Measurements from ENCODE around the gene GGA3. TPM values are rescaled to one million over a fixed set of nuclear protein-coding genes. Genes with fewer than 3 reads are reported as not detected.
A peak's percentile ranks its signal among the peaks of the same experiment; 100 is the strongest.

Gene GGA3, protein sequence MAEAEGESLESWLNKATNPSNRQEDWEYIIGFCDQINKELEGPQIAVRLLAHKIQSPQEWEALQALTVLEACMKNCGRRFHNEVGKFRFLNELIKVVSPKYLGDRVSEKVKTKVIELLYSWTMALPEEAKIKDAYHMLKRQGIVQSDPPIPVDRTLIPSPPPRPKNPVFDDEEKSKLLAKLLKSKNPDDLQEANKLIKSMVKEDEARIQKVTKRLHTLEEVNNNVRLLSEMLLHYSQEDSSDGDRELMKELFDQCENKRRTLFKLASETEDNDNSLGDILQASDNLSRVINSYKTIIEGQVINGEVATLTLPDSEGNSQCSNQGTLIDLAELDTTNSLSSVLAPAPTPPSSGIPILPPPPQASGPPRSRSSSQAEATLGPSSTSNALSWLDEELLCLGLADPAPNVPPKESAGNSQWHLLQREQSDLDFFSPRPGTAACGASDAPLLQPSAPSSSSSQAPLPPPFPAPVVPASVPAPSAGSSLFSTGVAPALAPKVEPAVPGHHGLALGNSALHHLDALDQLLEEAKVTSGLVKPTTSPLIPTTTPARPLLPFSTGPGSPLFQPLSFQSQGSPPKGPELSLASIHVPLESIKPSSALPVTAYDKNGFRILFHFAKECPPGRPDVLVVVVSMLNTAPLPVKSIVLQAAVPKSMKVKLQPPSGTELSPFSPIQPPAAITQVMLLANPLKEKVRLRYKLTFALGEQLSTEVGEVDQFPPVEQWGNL
- 10 to 100 TPM; 88.8 to 96.5 TPM for total RNA-seq
- 38.6 TPM for polyA plus RNA-seq (2013, experiment 1 of 2)
- polyA plus RNA-seq (2013, experiment 2 of 2) = 52.6 TPM
- total RNA-seq = 61.9 to 160 (median 93.8) reads per million in 172 experiments

DNA sequence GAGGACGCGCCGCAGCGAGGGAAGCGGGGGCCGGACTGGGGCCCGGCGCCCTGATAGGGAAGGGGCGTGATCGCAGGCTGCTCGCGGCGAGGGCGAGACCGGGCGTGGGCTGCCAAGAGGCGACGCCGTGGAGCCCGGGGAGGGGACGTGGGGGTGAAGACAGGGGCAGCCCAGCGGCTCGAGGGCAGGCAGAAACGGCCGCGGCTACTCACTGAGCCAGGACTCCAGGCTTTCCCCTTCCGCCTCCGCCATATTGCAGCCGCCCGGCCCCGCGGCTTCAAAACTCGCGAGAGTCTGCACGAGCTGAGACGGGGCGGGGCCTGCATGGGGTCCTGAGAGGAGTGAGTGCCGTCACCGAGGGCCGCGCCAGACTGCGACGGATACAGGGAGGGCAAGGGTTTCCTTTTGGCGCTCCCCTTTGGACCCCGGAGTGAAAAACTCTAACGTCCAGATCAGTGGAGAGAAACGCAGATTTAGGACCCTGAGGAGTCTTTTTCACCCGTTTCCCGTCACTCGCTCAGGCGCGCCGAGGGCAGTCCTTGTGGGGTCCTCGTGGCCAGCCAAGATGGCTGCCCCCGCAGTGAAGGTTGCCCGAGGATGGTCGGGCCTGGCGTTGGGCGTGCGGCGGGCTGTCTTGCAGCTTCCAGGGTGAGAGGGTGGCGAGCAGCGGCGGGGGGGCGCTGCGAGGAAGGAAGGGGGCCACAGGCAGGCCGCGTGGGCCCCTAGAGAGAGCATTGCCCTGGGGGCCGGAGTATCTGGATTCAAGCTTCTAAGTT lies at the start of gene GGA3, which contains the start of gene MRPS7:
Gene GGA3 (minus strand): TSS at position 271 of the 776 bp plus-strand sequence. CDS start 19 bp downstream, at position 252.
Gene MRPS7 (plus strand): TSS at position 544 of the 776 bp plus-strand sequence. CDS start 22 bp downstream, at position 566.
- Histone ChIP-seq H3K4me3 (ENCODE audit: low read length) (peak within 1 kb of the TSS; percentile 90), H3K4me1 (ENCODE audit: insufficient read depth, low read length) (peaks cover 35% of the 10 kb centered on the region), H3K27me3 (ENCODE audit: control insufficient read depth in 1 of 2, insufficient read depth in 2 of 2, low read length in 2 of 2) (no peaks in the 10 kb centered on the region), H3K36me3 (ENCODE audit: insufficient read depth, low read length) (peaks cover 34% of the 10 kb centered on the region), H3K9me3 (ENCODE audit: control insufficient read depth in 1 of 2, insufficient read depth in 1 of 2, low read length in 2 of 2) (no peaks in the 10 kb centered on the region), H3K27ac (ENCODE audit: low read depth in 1 of 2, low read length in 2 of 2) (peak within 1 kb of the TSS; percentile 94 to 96)
- no peaks in the 10 kb centered on the region for H3K9me3 Mint-ChIP-seq
- peaks cover 48% of the 10 kb centered on the region for H3K36me3 Mint-ChIP-seq (ENCODE audit: low read depth)
- peaks cover 58% of the 10 kb centered on the region for H3K4me1 Mint-ChIP-seq (ENCODE audit: low read depth)
- H3K27me3 Mint-ChIP-seq = no peaks in the 10 kb centered on the region
- peak; percentile 94 for ATAC-seq (ENCODE audit: poor library complexity)
- CTCF ChIA-PET = interaction anchor here (0.6 to 4.1 kb wide), 12 partner anchors 9 to 300 kb away, joined by 3 to 83 read pairs (median 4); partner anchors contain the start of genes MIF4GD, MRPL58 and SLC25A19
- DNase-seq = peak; percentile 92 to 97 (median 95)
- TF ChIP-seq, protein P1, sequence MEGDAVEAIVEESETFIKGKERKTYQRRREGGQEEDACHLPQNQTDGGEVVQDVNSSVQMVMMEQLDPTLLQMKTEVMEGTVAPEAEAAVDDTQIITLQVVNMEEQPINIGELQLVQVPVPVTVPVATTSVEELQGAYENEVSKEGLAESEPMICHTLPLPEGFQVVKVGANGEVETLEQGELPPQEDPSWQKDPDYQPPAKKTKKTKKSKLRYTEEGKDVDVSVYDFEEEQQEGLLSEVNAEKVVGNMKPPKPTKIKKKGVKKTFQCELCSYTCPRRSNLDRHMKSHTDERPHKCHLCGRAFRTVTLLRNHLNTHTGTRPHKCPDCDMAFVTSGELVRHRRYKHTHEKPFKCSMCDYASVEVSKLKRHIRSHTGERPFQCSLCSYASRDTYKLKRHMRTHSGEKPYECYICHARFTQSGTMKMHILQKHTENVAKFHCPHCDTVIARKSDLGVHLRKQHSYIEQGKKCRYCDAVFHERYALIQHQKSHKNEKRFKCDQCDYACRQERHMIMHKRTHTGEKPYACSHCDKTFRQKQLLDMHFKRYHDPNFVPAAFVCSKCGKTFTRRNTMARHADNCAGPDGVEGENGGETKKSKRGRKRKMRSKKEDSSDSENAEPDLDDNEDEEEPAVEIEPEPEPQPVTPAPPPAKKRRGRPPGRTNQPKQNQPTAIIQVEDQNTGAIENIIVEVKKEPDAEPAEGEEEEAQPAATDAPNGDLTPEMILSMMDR (IDR thresholded peaks at IDR 0.05) = no peak
- POLR2A ChIA-PET = interaction anchor here (0.7 to 4.3 kb wide), 27 partner anchors 9 to 1093 kb away, joined by 3 to 141 read pairs (median 5); partner anchors contain the start of genes FDXR, GRB2, MIF4GD and MRPL58
- intact Hi-C loops (cut with DNase I, micrococcal nuclease) = loop anchor here (1.0 to 10.0 kb wide), 8 partner anchors 9 to 493 kb away; partner anchors contain the start of genes FDXR (in 1 of the 2), GRB2 (in 1 of the 2) and SLC25A19 (in 1 of the 2)
- peak within 1 kb of the TSS; percentile 100 for H3K4me3 Mint-ChIP-seq
- H3K27ac Mint-ChIP-seq = peak within 1 kb of the TSS; percentile 100

DNA sequence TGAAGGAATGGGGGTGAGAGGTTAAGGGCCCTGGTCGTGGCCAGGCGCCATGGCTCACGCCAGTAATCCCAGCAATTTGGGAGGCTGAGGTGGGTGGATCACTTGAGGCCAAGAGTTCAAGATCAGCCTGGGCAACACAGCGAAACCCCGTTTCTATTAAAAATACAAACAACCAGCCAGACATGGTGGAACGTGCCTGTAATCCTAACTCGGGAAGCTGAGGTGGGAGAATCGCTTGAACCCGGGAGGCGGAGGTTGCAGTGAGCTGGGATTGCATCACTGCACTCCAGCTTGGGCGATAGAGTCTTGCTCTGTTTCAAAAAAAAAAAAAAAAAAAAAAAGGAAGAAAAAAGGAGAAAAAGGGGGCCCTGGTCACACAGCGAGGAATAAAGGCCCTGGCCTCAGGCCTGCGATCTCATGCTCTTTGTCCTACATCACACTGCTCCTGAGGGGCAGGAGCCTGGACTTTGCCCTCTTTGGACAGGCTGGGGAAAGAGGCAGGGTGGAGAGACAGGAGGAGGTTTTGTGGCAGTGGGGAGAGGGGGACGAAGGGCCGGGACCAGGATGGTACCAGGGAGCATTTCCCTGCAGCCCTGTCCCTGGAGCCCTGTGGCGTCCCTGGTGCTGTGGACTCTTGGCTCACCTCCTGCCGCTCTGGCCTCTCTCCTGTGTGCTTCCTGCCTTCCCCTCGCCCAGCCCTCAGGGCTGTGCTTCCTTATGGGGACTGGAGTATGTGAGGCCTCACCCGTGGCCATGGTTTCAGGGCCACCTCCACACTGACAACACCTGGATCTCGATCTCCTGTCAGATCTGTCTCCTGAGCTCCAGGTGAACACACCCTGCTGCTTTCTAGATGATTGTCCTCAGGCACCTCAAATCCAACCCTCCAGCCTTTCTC lies 47.6 kb upstream of the GGA3 start:
- POLR2A ChIA-PET = no interaction called here

More for the DNA sequence above, 47.6 kb upstream of the GGA3 start:
- Histone ChIP-seq H3K4me3 (ENCODE audit: low read length) (no peak overlapping the region), H3K4me1 (ENCODE audit: insufficient read depth, low read length) (peaks cover 10% of the 10 kb centered on the region), H3K27ac (ENCODE audit: low read depth in 1 of 2, low read length in 2 of 2) (no peak overlapping the region), H3K9me3 (ENCODE audit: control insufficient read depth in 1 of 2, insufficient read depth in 1 of 2, low read length in 2 of 2) (no peaks in the 10 kb centered on the region), H3K36me3 (ENCODE audit: insufficient read depth, low read length) (no peaks in the 10 kb centered on the region), H3K27me3 (ENCODE audit: control insufficient read depth in 1 of 2, insufficient read depth in 2 of 2, low read length in 2 of 2) (no peaks in the 10 kb centered on the region)
- Mint-ChIP-seq H3K36me3 (ENCODE audit: low read depth) (no peaks in the 10 kb centered on the region), H3K4me1 (ENCODE audit: low read depth) (peaks cover 4% of the 10 kb centered on the region), H3K27ac (no peak overlapping the region), H3K9me3 (no peaks in the 10 kb centered on the region), H3K27me3 (no peaks in the 10 kb centered on the region), H3K4me3 (no peak overlapping the region)
- no peak for DNase-seq
- no peak for ATAC-seq (ENCODE audit: poor library complexity)
- intact Hi-C loops (cut with DNase I, micrococcal nuclease) = no loop called here
- TF ChIP-seq, protein P1 (IDR thresholded peaks at IDR 0.05) = no peak
- CTCF ChIA-PET = interaction anchor here (0.7 kb wide), 1 partner anchor 216 kb away, joined by 3 read pairs; no protein-coding TSS in a partner anchor

Data from CD4-positive, alpha-beta T cell (primary cell).